ENCODE measurements around the gene COPG1. TPM values are rescaled to one million over a fixed set of nuclear protein-coding genes. Genes with fewer than 3 reads are reported as not detected.
"Not testable (repeated sequence)": the region's sequence is repeated elsewhere in the genome, so short reads cannot be mapped to it uniquely, and the experiment has no call there.

The COPG1 gene
- total RNA-seq, 1 experiment from 2014 or later = 181 TPM

- DNase-seq (ENCODE audit: low spot score) = no peak
Measured at GRCh38 chr3:129239991-129240390, 9.4 kb upstream of the COPG1 start.

- DNase-seq (ENCODE audit: low spot score) = no peak
Measured at GRCh38 chr3:129240436-129240835, 9.0 kb upstream of the COPG1 start.

GRCh38 chr3:129245141-129245540 is 4.3 kb upstream of the COPG1 start:
- DNase-seq (ENCODE audit: low spot score) = no peak

- peak; percentile 94 for DNase-seq (ENCODE audit: low spot score)
Measured at GRCh38 chr3:129245641-129246306, 3.6 kb upstream of the COPG1 start.

- no peak for DNase-seq (ENCODE audit: low spot score)
Measured at GRCh38 chr3:129246636-129247035, 2.8 kb upstream of the COPG1 start.

GRCh38 chr3:129248286-129248979 is 973 bp upstream of the COPG1 start:
- DNase-seq (ENCODE audit: low spot score) = no peak

- no peak for DNase-seq (ENCODE audit: low spot score)
Measured at GRCh38 chr3:129252748-129253147, 3.3 kb downstream of the COPG1 start.

- no peak for DNase-seq (ENCODE audit: low spot score)
Measured at GRCh38 chr3:129254536-129255230, 5.3 kb downstream of the COPG1 start.

GRCh38 chr3:129256270-129256669 is 6.9 kb downstream of the COPG1 start:
- no peak for DNase-seq (ENCODE audit: low spot score)

- no peak for DNase-seq (ENCODE audit: low spot score)
Measured at GRCh38 chr3:129257609-129258008, 8.2 kb downstream of the COPG1 start.

GRCh38 chr3:129259612-129260477 is 10.4 kb downstream of the COPG1 start:
- DNase-seq (ENCODE audit: low spot score) = no peak

- DNase-seq (ENCODE audit: low spot score) = no peak
Measured at GRCh38 chr3:129260606-129261005, 11.2 kb downstream of the COPG1 start.

GRCh38 chr3:129261894-129262293 is 12.5 kb downstream of the COPG1 start:
- DNase-seq (ENCODE audit: low spot score) = no peak

- DNase-seq (ENCODE audit: low spot score) = no peak
Measured at GRCh38 chr3:129263161-129263910, 13.9 kb downstream of the COPG1 start.

- DNase-seq (ENCODE audit: low spot score) = not testable (repeated sequence)
Measured at GRCh38 chr3:129264994-129265393, 15.6 kb downstream of the COPG1 start.

- no peak for DNase-seq (ENCODE audit: low spot score)
Measured at GRCh38 chr3:129266651-129267050, 17.2 kb downstream of the COPG1 start.

GRCh38 chr3:129268396-129268795 is 19.0 kb downstream of the COPG1 start:
- DNase-seq (ENCODE audit: low spot score) = no peak

GRCh38 chr3:129271674-129272073 is 22.3 kb downstream of the COPG1 start:
- DNase-seq (ENCODE audit: low spot score) = no peak

GRCh38 chr3:129276385-129276784 is 27.0 kb downstream of the COPG1 start:
- no peak for DNase-seq (ENCODE audit: low spot score)

GRCh38 chr3:129277829-129278271 is 28.4 kb downstream of the COPG1 start:
- no peak for DNase-seq (ENCODE audit: low spot score)

- peak; percentile 90 for DNase-seq (ENCODE audit: low spot score)
Measured at GRCh38 chr3:129278439-129278965, 29.1 kb downstream of the COPG1 start, which contains the start of gene HMCES. HMCES (plus strand) TSS chr3:129278870; CDS start chr3:129279733, 863 bp downstream.
